A549 (cell line): ENCODE measurements around the gene MYO1B. TPM values are rescaled to one million over a fixed set of nuclear protein-coding genes. Genes with fewer than 3 reads are reported as not detected.

Experiments
- ATAC-seq, 2 experiments: fragments of 200-7000 bp in 1 of 2; fragments of >200 bp in 1 of 2; cut with Nextera tagmentation in 1 of 2; cut with Tn5 transposase in 1 of 2; 3 replicates each; pipeline versions ENCODE4 v1.8.0 to v1.9.1; 2018 to 2020; ENCODE audit warnings: mild to moderate bottlenecking in 1 of 2, moderate library complexity in 1 of 2
- CTCF ChIA-PET: fragments of 300-600 bp; sonication (Branson Sonifier 250); formaldehyde crosslinking; extraction: SDS; loops from one replicate; lab custom pipeline; 2021; ENCODE audit warnings: antibody characterized with exemption, inconsistent platforms; lab: Yijun Ruan, JAX
- POLR2A ChIA-PET: fragments of 350-600 bp; formaldehyde crosslinking; extraction: SDS; loops from one replicate; lab custom pipeline; 2021; ENCODE audit warnings: antibody characterized with exemption, inconsistent platforms; lab: Yijun Ruan, JAX
- DNase-seq, 2 experiments: peaks; one replicate each; pipeline versions ENCODE4 v3.0.0 to v3.0.0-alpha.2; 2011 to 2016; ENCODE audit warnings: low read depth in 1 of 2, low spot score in 1 of 2
- FAIRE-seq: peaks from 2 replicates; lab custom pipeline; 2011; peaks lifted over from hg19 to GRCh38; lab: Jason Lieb, UNC
- H3K27ac ChIP-seq, 2 experiments: fragments of >200 bp; sonication (Bioruptor Twin); formaldehyde crosslinking; 3 replicates each; pipeline ENCODE4 v1.5.1; 2016 to 2017
- H3K4me1 ChIP-seq: fragments of >200 bp; sonication (Bioruptor Twin); formaldehyde crosslinking; 3 replicates; pipeline ENCODE4 v1.6.1; 2016
- H3K4me2 ChIP-seq: fragments of >200 bp; sonication (Bioruptor Twin); formaldehyde crosslinking; 3 replicates; pipeline ENCODE4 v1.6.1; 2016
- H3K4me3 ChIP-seq: fragments of >200 bp; sonication (Bioruptor Twin); formaldehyde crosslinking; 3 replicates; pipeline ENCODE4 v1.5.1; 2016
- H3K9me3 ChIP-seq: fragments of >200 bp; sonication (Bioruptor Twin); formaldehyde crosslinking; 3 replicates; pipeline ENCODE4 v1.6.1; 2016
- CBX2 ChIP-seq: fragments of 200-600 bp; sonication (generic); IDR thresholded peaks from 2 replicates; pipeline ENCODE4 v1.6.1; 2016; ENCODE audit warnings: low read depth, mild to moderate bottlenecking, borderline replicate concordance
- CBX8 ChIP-seq: fragments of 200-600 bp; sonication (generic); IDR thresholded peaks from 2 replicates; pipeline ENCODE4 v1.6.1; 2016
- CEBPB ChIP-seq, 2 experiments: fragments of >200 bp in 1 of 2; sonication (Bioruptor Twin) in 1 of 2; formaldehyde crosslinking in 1 of 2; IDR thresholded peaks; 2 replicates each; pipeline ENCODE4 v1.6.1; 2012 to 2016
- EHMT2 ChIP-seq: fragments of 200-600 bp; sonication (generic); IDR thresholded peaks from 2 replicates; pipeline ENCODE4 v1.6.1; 2016; ENCODE audit warnings: antibody characterized with exemption, low read depth, mild to moderate bottlenecking, moderate library complexity
- EP300 ChIP-seq, 2 experiments: fragments of >200 bp; sonication (Bioruptor Twin); formaldehyde crosslinking; IDR thresholded peaks; 2 replicates in 1 of 2; 3 replicates in 1 of 2; pipeline ENCODE4 v1.6.1; 2016 to 2017
- HOXB13 ChIP-seq: fragments of 250-450 bp; sonication (Bioruptor Pico); IDR thresholded peaks from 2 replicates; pipeline ENCODE4 v1.5.0; 2020; ENCODE audit warnings: low read depth, mild to moderate bottlenecking, moderate library complexity
- HOXB5 ChIP-seq: fragments of 250-450 bp; sonication (Bioruptor Pico); IDR thresholded peaks from 2 replicates; pipeline ENCODE4 v1.5.0; 2020; ENCODE audit warnings: mild to moderate bottlenecking, moderate library complexity
- JUNB ChIP-seq: fragments of >200 bp; sonication (Bioruptor Twin); formaldehyde crosslinking; IDR thresholded peaks from 2 replicates; pipeline ENCODE4 v1.6.1; 2016
- KDM1A ChIP-seq: fragments of 200-600 bp; sonication (generic); IDR thresholded peaks from 2 replicates; pipeline ENCODE4 v1.6.1; 2016; ENCODE audit warnings: low read depth, mild to moderate bottlenecking
- KDM5A ChIP-seq: fragments of 200-600 bp; sonication (generic); IDR thresholded peaks from 2 replicates; pipeline ENCODE4 v1.6.1; 2016; ENCODE audit warnings: antibody characterized with exemption, mild to moderate bottlenecking
- MAFK ChIP-seq: fragments of 450-650 bp; IDR thresholded peaks from 2 replicates; pipeline ENCODE4 v1.6.1; 2014; ENCODE audit not compliant: partially characterized antibody
- MYC ChIP-seq: IDR thresholded peaks from 2 replicates; pipeline ENCODE4 v1.6.1; 2012; ENCODE audit warnings: mild to moderate bottlenecking, inconsistent platforms, low read length, improper control_type of control experiment, borderline replicate concordance
- PBX3 ChIP-seq: IDR thresholded peaks from 2 replicates; pipeline ENCODE4 v1.6.1; 2012
- POLR2A ChIP-seq: IDR thresholded peaks from 2 replicates; pipeline ENCODE4 v1.6.1; 2012; ENCODE audit warnings: mild to moderate bottlenecking, low read length
- POLR2AphosphoS2 ChIP-seq: conservative IDR thresholded peaks from 2 replicates; pipeline ENCODE4 v1.6.1; 2012; ENCODE audit warnings: low read length, improper control_type of control experiment, inconsistent platforms
- RAD21 ChIP-seq, 2 experiments: fragments of >200 bp in 1 of 2; sonication (Bioruptor Twin) in 1 of 2; formaldehyde crosslinking in 1 of 2; IDR thresholded peaks in 1 of 2; conservative IDR thresholded peaks in 1 of 2; 2 replicates in 1 of 2; 3 replicates in 1 of 2; pipeline ENCODE4 v1.6.1; 2012 to 2018; ENCODE audit warnings: inconsistent platforms in 1 of 2
- RCOR1 ChIP-seq: fragments of 150-350 bp; IDR thresholded peaks from 2 replicates; pipeline ENCODE4 v1.6.1; 2014; ENCODE audit warnings: antibody characterized with exemption, low read length, low read depth
- RNF2 ChIP-seq: fragments of 200-600 bp; sonication (generic); IDR thresholded peaks from 2 replicates; pipeline ENCODE4 v1.6.1; 2016; ENCODE audit warnings: low read depth, mild to moderate bottlenecking, antibody characterized with exemption, moderate library complexity, borderline replicate concordance
- SMC3 ChIP-seq: fragments of >200 bp; sonication (Bioruptor Twin); formaldehyde crosslinking; IDR thresholded peaks from 3 replicates; pipeline ENCODE4 v1.6.1; 2018; ENCODE audit warnings: inconsistent platforms
- WGBS: methylation state at CpG from one replicate; pipeline ENCODE4 v1.1.6; 2017; ENCODE audit errors: missing lambda C conversion rate; 5-methylcytosine and 5-hydroxymethylcytosine counted together
- polyA plus RNA-seq, 4 experiments: library from polyadenylated mRNA; depleted of rRNA in 3 of 4; stranded (reverse); fragments of >200 nt; fragmentation: RNase III in 1 of 4; extraction: RNeasy Plus Mini Kit Qiagen cat#74134 plus additional on column Dnase treatment in 1 of 4; gene quantifications; 2 replicates in 3 of 4; 3 replicates in 1 of 4; pipeline ENCODE4 v1.2.3, GENCODE V29; 2011 to 2017
- TF ChIP-seq, protein P1 (sequence below): fragments of 450-650 bp; IDR thresholded peaks from 2 replicates; pipeline ENCODE4 v1.6.1; 2014; ENCODE audit warnings: antibody characterized with exemption
- TF ChIP-seq, protein P2 (sequence below): fragments of >200 bp; sonication (Bioruptor Twin); formaldehyde crosslinking; IDR thresholded peaks from 3 replicates; pipeline ENCODE4 v1.5.1; 2016

Gene MYO1B
- polyA plus RNA-seq, 2 of the 4 experiments (the other 2 are of a cell fraction) = 77.7 to 159 TPM

GRCh38 chr2:191404568-191404991 lies 159.4 kb downstream of the MYO1B start (continued):
- TF ChIP-seq EHMT2 (no peak), HOXB13 (CRISPR knock-in tag) (no peak), EP300 (IDR thresholded peaks at IDR 0.05) (no peak; a peak in 1 of 5 replicates), JUNB (peak; percentile 91), CBX2 (no peak), MAFK (no peak), MYC (no peak), CEBPB (IDR thresholded peaks at IDR 0.05) (peak; percentile 29 to 67; a peak in 2 of 4 replicates), CBX8 (no peak), POLR2A (no peak)
- TF ChIP-seq, protein P1, sequence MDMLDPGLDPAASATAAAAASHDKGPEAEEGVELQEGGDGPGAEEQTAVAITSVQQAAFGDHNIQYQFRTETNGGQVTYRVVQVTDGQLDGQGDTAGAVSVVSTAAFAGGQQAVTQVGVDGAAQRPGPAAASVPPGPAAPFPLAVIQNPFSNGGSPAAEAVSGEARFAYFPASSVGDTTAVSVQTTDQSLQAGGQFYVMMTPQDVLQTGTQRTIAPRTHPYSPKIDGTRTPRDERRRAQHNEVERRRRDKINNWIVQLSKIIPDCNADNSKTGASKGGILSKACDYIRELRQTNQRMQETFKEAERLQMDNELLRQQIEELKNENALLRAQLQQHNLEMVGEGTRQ = no peak

- POLR2A ChIA-PET = no interaction called here
- Histone ChIP-seq H3K4me1 (peaks cover 55% of the 10 kb centered on the region), H3K9me3 (no peaks in the 10 kb centered on the region), H3K27ac (no peak overlapping the region), H3K4me2 (peak overlapping the region; percentile 48; the same call in 2 of the 3 replicates), H3K4me3 (no peak overlapping the region)
- ATAC-seq (no peak), FAIRE-seq (no peak), DNase-seq (no peak)
- TF ChIP-seq, protein P2, sequence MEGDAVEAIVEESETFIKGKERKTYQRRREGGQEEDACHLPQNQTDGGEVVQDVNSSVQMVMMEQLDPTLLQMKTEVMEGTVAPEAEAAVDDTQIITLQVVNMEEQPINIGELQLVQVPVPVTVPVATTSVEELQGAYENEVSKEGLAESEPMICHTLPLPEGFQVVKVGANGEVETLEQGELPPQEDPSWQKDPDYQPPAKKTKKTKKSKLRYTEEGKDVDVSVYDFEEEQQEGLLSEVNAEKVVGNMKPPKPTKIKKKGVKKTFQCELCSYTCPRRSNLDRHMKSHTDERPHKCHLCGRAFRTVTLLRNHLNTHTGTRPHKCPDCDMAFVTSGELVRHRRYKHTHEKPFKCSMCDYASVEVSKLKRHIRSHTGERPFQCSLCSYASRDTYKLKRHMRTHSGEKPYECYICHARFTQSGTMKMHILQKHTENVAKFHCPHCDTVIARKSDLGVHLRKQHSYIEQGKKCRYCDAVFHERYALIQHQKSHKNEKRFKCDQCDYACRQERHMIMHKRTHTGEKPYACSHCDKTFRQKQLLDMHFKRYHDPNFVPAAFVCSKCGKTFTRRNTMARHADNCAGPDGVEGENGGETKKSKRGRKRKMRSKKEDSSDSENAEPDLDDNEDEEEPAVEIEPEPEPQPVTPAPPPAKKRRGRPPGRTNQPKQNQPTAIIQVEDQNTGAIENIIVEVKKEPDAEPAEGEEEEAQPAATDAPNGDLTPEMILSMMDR = no peak
- no peak for TF ChIP-seq PBX3
- TF ChIP-seq POLR2AphosphoS2 = no peak
- no peak for TF ChIP-seq RCOR1
- no peak for TF ChIP-seq RAD21 (conservative IDR thresholded peaks at IDR 0.05 in 1 of 2, IDR thresholded peaks at IDR 0.05 in 1 of 2)
- TF ChIP-seq POLR2A = no peak
- TF ChIP-seq HOXB5 (CRISPR knock-in tag) = no peak
- no peak for TF ChIP-seq KDM5A
- no peak for TF ChIP-seq KDM1A
- 100% methylated on average over 2 of the region's 2 CpGs for WGBS
- CTCF ChIA-PET = interaction anchor here (1.2 kb wide), 1 partner anchor 240 kb away, joined by 3 read pairs; no protein-coding TSS in a partner anchor
These were observed 160.3 kb downstream of the MYO1B start for GRCh38 chr2:191405546-191405945.

GRCh38 chr2:191410646-191411436 lies 165.6 kb downstream of the MYO1B start:
- Histone ChIP-seq H3K4me2 (no peak overlapping the region), H3K27ac (no peak overlapping the region), H3K4me3 (no peak overlapping the region), H3K9me3 (no peaks in the 10 kb centered on the region), H3K4me1 (peaks cover 2% of the 10 kb centered on the region; the same call in 1 of the 3 replicates)
- TF ChIP-seq SMC3 (no peak), RNF2 (no peak)
- ChIA-PET POLR2A (no interaction called here), CTCF (interaction anchor here (1.2 kb wide), 1 partner anchor 90 kb away, joined by 6 read pairs; no protein-coding TSS in a partner anchor)
- no peak for DNase-seq
- no peak for FAIRE-seq
- no peak for ATAC-seq
- WGBS = 77% methylated on average over 6 of the region's 6 CpGs
